Esophagus squamous epithelium (tissue), 4 donors: ENCODE measurements around the gene CIBAR2.

Experiments
- CTCF ChIP-seq, 6 experiments: fragments of 450-650 bp in 4 of 6; fragments of 200-600 bp in 2 of 6; sonication (generic) in 2 of 6; IDR thresholded peaks; one replicate each; pipeline ENCODE4 v1.5.1; 2016 to 2019; ENCODE audit warnings: antibody characterized with exemption in 6 of 6, mild to moderate bottlenecking in 4 of 6, moderate library complexity in 4 of 6
- POLR2A ChIP-seq, 4 donors: fragments of 450-650 bp; IDR thresholded peaks; one replicate each; pipeline ENCODE4 v1.6.1; 2017; ENCODE audit warnings: antibody characterized with exemption in 4 of 4, mild to moderate bottlenecking in 4 of 4, moderate library complexity in 3 of 4

- TF ChIP-seq POLR2A (IDR thresholded peaks at IDR 0.05) (no peak), CTCF (IDR thresholded peaks at IDR 0.05) (no peak)
These were observed 37.5 kb upstream of the CIBAR2 start for GRCh38 chr16:85149776-85150175.
